Mesenchymal stem cell (in vitro differentiated cells and primary cell): Measurements from ENCODE around the gene ARHGAP4.
A peak's percentile ranks its signal among the peaks of the same experiment; 100 is the strongest.

Experiments
- DNase-seq: peaks from one replicate; pipeline ENCODE4 v3.0.0-alpha.2; 2013
- H2AFZ ChIP-seq: one replicate; pipeline ENCODE4 v1.6.1; 2013; ENCODE audit warnings: low read depth, mild to moderate bottlenecking, control low read depth, inconsistent platforms, low read length, moderate library complexity
- H2AK5ac ChIP-seq: 2 replicates; pipeline ENCODE4 v1.6.1; 2013; ENCODE audit warnings: low read length, moderate library complexity, mild to moderate bottlenecking, inconsistent platforms; ENCODE audit not compliant: severe bottlenecking
- H2BK120ac ChIP-seq: one replicate; pipeline ENCODE4 v1.6.1; 2013; ENCODE audit warnings: low read depth, mild to moderate bottlenecking, inconsistent platforms, low read length, moderate library complexity
- H2BK12ac ChIP-seq, 2 experiments: one replicate each; pipeline ENCODE4 v1.6.1; 2013; ENCODE audit warnings: inconsistent platforms in 2 of 2, low read length in 2 of 2, mild to moderate bottlenecking in 2 of 2, moderate library complexity in 2 of 2, control low read depth in 1 of 2
- H2BK15ac ChIP-seq: one replicate; pipeline ENCODE4 v1.6.1; 2013; ENCODE audit warnings: mild to moderate bottlenecking, low read depth, inconsistent platforms; ENCODE audit not compliant: poor library complexity, severe bottlenecking
- H2BK5ac ChIP-seq: 2 replicates; pipeline ENCODE4 v1.6.1; 2013; ENCODE audit warnings: low read depth, mild to moderate bottlenecking, low read length, control low read depth, inconsistent platforms; ENCODE audit not compliant: poor library complexity, severe bottlenecking
- H3K14ac ChIP-seq, 2 experiments: one replicate each; pipeline ENCODE4 v1.6.1; 2013; ENCODE audit warnings: inconsistent platforms in 2 of 2, low read length in 2 of 2, control low read depth in 1 of 2, mild to moderate bottlenecking in 1 of 2, moderate library complexity in 1 of 2
- H3K18ac ChIP-seq, 2 experiments: one replicate each; pipeline ENCODE4 v1.6.1; 2013; ENCODE audit warnings: inconsistent platforms in 2 of 2, low read length in 2 of 2, control low read depth in 1 of 2, low read depth in 1 of 2, mild to moderate bottlenecking in 1 of 2
- H3K23ac ChIP-seq, 2 experiments: one replicate each; pipeline ENCODE4 v1.6.1; 2013; ENCODE audit warnings: inconsistent platforms in 2 of 2, low read length in 2 of 2, mild to moderate bottlenecking in 2 of 2, moderate library complexity in 2 of 2, control low read depth in 1 of 2
- H3K27ac ChIP-seq: 2 replicates; pipeline ENCODE4 v1.5.1; 2013; ENCODE audit warnings: mild to moderate bottlenecking, moderate library complexity, low read length, control low read depth, inconsistent platforms; ENCODE audit not compliant: poor library complexity, severe bottlenecking
- H3K27me3 ChIP-seq, 2 experiments: 2 replicates each; pipeline versions ENCODE4 v1.6.1 to v1.7.0; 2013; ENCODE audit warnings: low read length in 2 of 2, mild to moderate bottlenecking in 2 of 2, moderate library complexity in 2 of 2, control low read depth in 1 of 2, inconsistent platforms in 1 of 2; ENCODE audit not compliant: control insufficient read depth in 1 of 2, insufficient read depth in 1 of 2
- H3K36me3 ChIP-seq, 2 experiments: 2 replicates each; pipeline versions ENCODE4 v1.6.1 to v1.7.0; 2013; ENCODE audit warnings: low read length in 2 of 2, control low read depth in 1 of 2, inconsistent platforms in 1 of 2, low read depth in 1 of 2, mild to moderate bottlenecking in 1 of 2; ENCODE audit not compliant: insufficient read depth in 2 of 2, control insufficient read depth in 1 of 2
- H3K4ac ChIP-seq, 2 experiments: one replicate each; pipeline ENCODE4 v1.6.1; 2013; ENCODE audit warnings: inconsistent platforms in 2 of 2, low read length in 2 of 2, mild to moderate bottlenecking in 2 of 2, moderate library complexity in 2 of 2, control low read depth in 1 of 2, low read depth in 1 of 2
- H3K4me1 ChIP-seq: 2 replicates; pipeline ENCODE4 v1.6.1; 2013; ENCODE audit warnings: low read depth, low read length, control low read depth; ENCODE audit not compliant: control insufficient read depth, insufficient read depth
- H3K4me2 ChIP-seq: 2 replicates; pipeline ENCODE4 v1.6.1; 2013; ENCODE audit warnings: low read length, mild to moderate bottlenecking, inconsistent platforms; ENCODE audit not compliant: poor library complexity, severe bottlenecking
- H3K4me3 ChIP-seq, 2 experiments: 2 replicates each; pipeline versions ENCODE4 v1.5.1 to v1.7.0; 2013; ENCODE audit warnings: low read length in 2 of 2, mild to moderate bottlenecking in 2 of 2, control low read depth in 1 of 2, low read depth in 1 of 2; ENCODE audit not compliant: insufficient read depth in 1 of 2
- H3K79me1 ChIP-seq: replicated peaks from 2 replicates; pipeline ENCODE4 v1.6.1; 2013; ENCODE audit warnings: mild to moderate bottlenecking, control low read depth, low read length, inconsistent platforms; ENCODE audit not compliant: poor library complexity, severe bottlenecking
- H3K9ac ChIP-seq: 2 replicates; pipeline ENCODE4 v1.7.0; 2013; ENCODE audit warnings: mild to moderate bottlenecking, low read length, moderate library complexity
- H3K9me3 ChIP-seq: 2 replicates; pipeline ENCODE4 v1.7.0; 2013; ENCODE audit warnings: mild to moderate bottlenecking, low read length; ENCODE audit not compliant: control insufficient read depth
- H4K8ac ChIP-seq: one replicate; pipeline ENCODE4 v1.6.1; 2013; ENCODE audit warnings: inconsistent platforms, mild to moderate bottlenecking, low read length, moderate library complexity
- H4K91ac ChIP-seq: one replicate; pipeline ENCODE4 v1.6.1; 2013; ENCODE audit warnings: mild to moderate bottlenecking, low read length, inconsistent platforms
- WGBS: methylation state at CpG from one replicate; pipeline ENCODE4 v1.1.7; 2013; ENCODE audit warnings: mixed read lengths; 5-methylcytosine and 5-hydroxymethylcytosine counted together

Gene ARHGAP4

DNA sequence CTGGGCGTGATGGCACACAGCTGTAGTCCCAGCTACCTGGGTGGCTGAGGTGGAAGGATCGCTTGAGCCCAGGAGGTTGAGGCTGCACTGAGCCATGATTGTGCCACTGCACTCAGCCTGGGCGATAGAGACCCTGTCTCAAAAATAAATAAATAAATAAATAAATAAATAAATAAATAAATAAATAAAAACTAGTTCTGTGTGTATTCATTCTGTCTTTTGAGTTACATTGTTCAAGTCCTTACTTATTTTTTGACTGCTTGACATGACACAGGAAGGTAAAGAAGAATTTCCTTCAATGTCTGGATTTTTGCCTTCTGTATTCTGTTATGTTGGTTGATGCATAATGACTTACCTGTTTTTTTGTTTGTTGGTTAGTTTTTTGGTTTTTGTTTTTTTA is 11.0 kb upstream of the ARHGAP4 start:
- Histone ChIP-seq H4K91ac (no peak overlapping the region), H3K36me3 (peaks cover 5 to 8% of the 10 kb centered on the region in 2 experiments), H2AFZ (no peak overlapping the region), H2AK5ac (no peak overlapping the region), H3K4me1 (peaks cover 9% of the 10 kb centered on the region), H3K4ac (no peak overlapping the region), H3K9me3 (no peaks in the 10 kb centered on the region), H2BK120ac (no peak overlapping the region), H3K9ac (no peak overlapping the region), H3K18ac (no peak overlapping the region), H3K27ac (no peak overlapping the region), H3K79me1 (no peaks in the 10 kb centered on the region), H2BK15ac (no peak overlapping the region), H3K14ac (no peak overlapping the region), H3K23ac (no peak overlapping the region), H3K4me2 (no peak overlapping the region), H3K27me3 (peaks cover 0 to 11% of the 10 kb centered on the region in 2 experiments), H2BK5ac (no peak overlapping the region), H2BK12ac (no peak overlapping the region), H4K8ac (no peak overlapping the region), H3K4me3 (no peak overlapping the region)
- no peak for DNase-seq
- 100% methylated on average over 1 of the region's 3 CpGs for whole genome bisulfite sequencing

DNA sequence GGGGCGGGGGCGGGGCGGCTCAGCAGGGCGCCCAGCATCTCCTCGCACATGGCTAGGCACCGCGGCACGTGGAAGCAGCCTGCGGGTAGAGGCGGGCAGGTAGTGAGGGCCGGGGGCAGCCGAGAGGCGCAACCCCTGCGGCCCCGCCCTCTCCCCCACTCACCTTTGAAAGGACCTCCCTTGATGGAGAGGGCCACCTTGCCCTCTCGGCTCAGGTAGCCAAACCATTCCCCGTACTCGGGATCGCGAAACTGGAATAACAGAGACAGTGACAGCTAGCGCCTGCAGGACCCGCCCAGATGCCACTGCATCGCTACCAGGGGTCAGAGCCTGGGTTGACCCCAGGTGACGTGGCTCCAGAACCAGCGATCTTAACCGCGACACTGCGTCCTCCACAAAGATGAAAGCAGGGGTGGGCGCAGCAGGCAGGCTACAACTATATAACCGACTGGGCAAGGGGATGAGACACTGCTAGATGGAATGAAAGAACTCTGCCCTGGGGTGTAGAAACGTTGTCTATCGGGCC is 9.3 kb upstream of the ARHGAP4 start:
- Histone ChIP-seq H3K4ac (no peak overlapping the region), H2AFZ (peak overlapping the region; percentile 53), H3K18ac (no peak overlapping the region), H2BK120ac (no peak overlapping the region), H3K79me1 (peaks cover 5% of the 10 kb centered on the region), H2AK5ac (no peak overlapping the region), H2BK15ac (no peak overlapping the region), H4K8ac (peak overlapping the region; percentile 41), H3K4me1 (peaks cover 7% of the 10 kb centered on the region), H4K91ac (no peak overlapping the region), H2BK12ac (no peak overlapping the region), H3K27me3 (peaks cover 0 to 11% of the 10 kb centered on the region in 2 experiments), H3K23ac (no peak overlapping the region), H3K14ac (no peak overlapping the region), H3K27ac (no peak overlapping the region), H3K9ac (peak overlapping the region; percentile 41), H3K4me2 (peak overlapping the region; percentile 45), H3K4me3 (peak overlapping the region; percentile 40 to 72), H2BK5ac (no peak overlapping the region), H3K36me3 (peaks cover 21 to 25% of the 10 kb centered on the region in 2 experiments), H3K9me3 (no peaks in the 10 kb centered on the region)
- 20% methylated on average over 22 of the region's 32 CpGs for WGBS
- DNase-seq: no peak

DNA sequence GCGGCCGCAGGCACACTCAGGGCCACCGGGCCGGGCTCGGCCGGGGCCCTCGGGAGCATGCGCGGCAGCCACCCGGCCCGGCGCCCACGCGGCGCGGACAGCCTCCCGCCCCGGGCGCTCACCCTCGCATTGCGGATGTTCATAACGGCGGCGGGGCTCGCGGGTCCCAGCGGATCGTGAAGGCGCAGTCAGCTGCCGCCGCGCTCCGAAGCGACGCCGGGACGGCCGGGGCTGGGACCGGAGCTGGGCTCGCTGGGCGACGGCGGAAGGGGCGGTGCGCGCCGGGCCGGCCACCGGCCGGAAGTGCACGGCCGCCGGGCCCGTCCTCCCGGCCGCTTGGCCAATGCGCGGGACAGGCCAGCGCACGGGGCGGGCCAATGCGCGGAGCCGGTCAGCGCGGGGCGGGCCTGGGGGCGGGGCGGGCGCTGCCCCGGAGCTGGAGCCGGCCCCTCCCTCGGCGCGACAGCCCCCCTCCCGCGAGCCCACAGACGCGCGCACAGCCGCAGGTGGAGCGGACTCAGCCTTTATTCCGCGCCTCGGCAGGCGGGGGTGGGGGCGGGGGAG is 8.8 kb upstream of the ARHGAP4 start, which contains the start of gene NAA10:
Gene NAA10, minus strand, starts transcription at position 276 of the 564 bp plus-strand sequence. Its CDS starts 133 bp downstream, at position 143.
- WGBS: 0% methylated on average over 14 of the region's 87 CpGs

GRCh38 chrX:153934148-153934761 is 8.2 kb upstream of the ARHGAP4 start:
- no peak overlapping the region for H4K8ac ChIP-seq
- peak overlapping the region; percentile 16 for H3K27ac ChIP-seq
- no peak overlapping the region for H2BK5ac ChIP-seq
- no peaks in the 10 kb centered on the region for H3K27me3 ChIP-seq
- H2BK15ac ChIP-seq: no peak overlapping the region
- no peak overlapping the region for H2BK12ac ChIP-seq
- peak overlapping the region in 1 of 2 experiments; percentile 89 for H3K23ac ChIP-seq
- H3K4me1 ChIP-seq: peaks cover 10% of the 10 kb centered on the region
- peak overlapping the region; percentile 62 to 75 for H3K18ac ChIP-seq
- peak overlapping the region; percentile 82 for H3K9ac ChIP-seq
- no peak overlapping the region for H2BK120ac ChIP-seq
- peaks cover 5% of the 10 kb centered on the region for H3K79me1 ChIP-seq
- H3K4me3 ChIP-seq: peak overlapping the region; percentile 80 to 89
- peak overlapping the region; percentile 75 for H3K4me2 ChIP-seq
- no peaks in the 10 kb centered on the region for H3K9me3 ChIP-seq
- peaks cover 31 to 36% of the 10 kb centered on the region in 2 experiments for H3K36me3 ChIP-seq
- whole genome bisulfite sequencing: 6% methylated on average over 26 of the region's 33 CpGs
- no peak overlapping the region for H2AFZ ChIP-seq
- peak overlapping the region in 1 of 2 experiments; percentile 58 for H3K4ac ChIP-seq
- H4K91ac ChIP-seq: no peak overlapping the region
- peak overlapping the region in 1 of 2 experiments; percentile 81 for H3K14ac ChIP-seq
- DNase-seq: no peak
- no peak overlapping the region for H2AK5ac ChIP-seq

More for the DNA sequence above, 8.8 kb upstream of the ARHGAP4 start, which contains the start of gene NAA10:
- peak within 1 kb of the TSS; percentile 75 for H3K4me2 ChIP-seq
- no peak within 1 kb of the TSS for H2BK15ac ChIP-seq
- peak within 1 kb of the TSS in 1 of 2 experiments; percentile 58 for H3K4ac ChIP-seq
- H3K27ac ChIP-seq: peak within 1 kb of the TSS; percentile 16
- H3K18ac ChIP-seq: peak within 1 kb of the TSS; percentile 62 to 75
- peak within 1 kb of the TSS; percentile 41 for H4K8ac ChIP-seq
- peak within 1 kb of the TSS; percentile 80 to 89 for H3K4me3 ChIP-seq
- no peak within 1 kb of the TSS for H2BK12ac ChIP-seq
- peak within 1 kb of the TSS; percentile 82 for H3K9ac ChIP-seq
- no peak within 1 kb of the TSS for H2BK120ac ChIP-seq
- peak within 1 kb of the TSS; percentile 53 for H2AFZ ChIP-seq
- H3K9me3 ChIP-seq: no peaks in the 10 kb centered on the region
- H3K23ac ChIP-seq: peak within 1 kb of the TSS in 1 of 2 experiments; percentile 89
- H2BK5ac ChIP-seq: no peak within 1 kb of the TSS
- peaks cover 10% of the 10 kb centered on the region for H3K4me1 ChIP-seq
- H3K79me1 ChIP-seq: peaks cover 5% of the 10 kb centered on the region
- DNase-seq: peak; percentile 67
- H3K36me3 ChIP-seq: peaks cover 26 to 30% of the 10 kb centered on the region in 2 experiments
- peak within 1 kb of the TSS in 1 of 2 experiments; percentile 81 for H3K14ac ChIP-seq
- H2AK5ac ChIP-seq: no peak within 1 kb of the TSS
- peaks cover 0 to 5% of the 10 kb centered on the region in 2 experiments for H3K27me3 ChIP-seq
- H4K91ac ChIP-seq: no peak within 1 kb of the TSS
